GM21528 (cell line): ENCODE results near the gene MSH3.

Experiments used
- ATAC-seq: cut with Tn5 transposase; IDR thresholded peaks from one replicate; pipeline ENCODE4 v1.9.1; 2021; ENCODE audit warnings: mild to moderate bottlenecking, moderate library complexity; ENCODE audit not compliant: unreplicated experiment, low FRiP score

MSH3 gene

DNA sequence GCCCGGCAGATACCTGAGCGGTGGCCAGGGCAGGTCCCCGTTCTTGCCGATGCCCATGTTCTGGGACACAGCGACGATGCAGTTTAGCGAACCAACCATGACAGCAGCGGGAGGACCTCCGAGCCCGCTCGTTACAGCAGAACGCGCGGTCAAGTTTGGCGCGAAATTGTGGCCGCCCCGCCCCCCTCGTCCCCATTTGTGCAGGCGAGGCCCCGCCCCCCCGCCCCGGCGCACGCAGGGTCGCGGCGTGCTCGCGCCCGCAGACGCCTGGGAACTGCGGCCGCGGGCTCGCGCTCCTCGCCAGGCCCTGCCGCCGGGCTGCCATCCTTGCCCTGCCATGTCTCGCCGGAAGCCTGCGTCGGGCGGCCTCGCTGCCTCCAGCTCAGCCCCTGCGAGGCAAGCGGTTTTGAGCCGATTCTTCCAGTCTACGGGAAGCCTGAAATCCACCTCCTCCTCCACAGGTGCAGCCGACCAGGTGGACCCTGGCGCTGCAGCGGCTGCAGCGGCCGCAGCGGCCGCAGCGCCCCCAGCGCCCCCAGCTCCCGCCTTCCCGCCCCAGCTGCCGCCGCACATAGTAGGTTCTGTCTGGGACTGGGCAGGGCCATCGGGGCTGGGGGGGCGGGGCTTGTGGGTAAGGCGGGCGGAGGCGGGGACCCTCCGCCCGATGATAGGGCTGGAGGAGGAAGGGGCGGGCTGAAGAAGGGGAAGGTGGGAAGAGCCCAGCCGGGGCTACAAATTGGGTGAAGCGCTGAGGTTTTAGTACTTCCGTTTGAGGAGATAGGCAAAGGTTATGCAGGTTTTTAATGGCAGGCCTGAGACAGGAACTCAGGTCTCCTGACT, at the start of gene MSH3, which contains the start of gene DHFR:
MSH3 (plus strand) TSS at position 262 of the 840 bp plus-strand sequence; CDS start at position 338, 76 bp downstream.
DHFR (minus strand) TSS at position 593 of the 840 bp plus-strand sequence; CDS start at position 99, 494 bp downstream.
- ATAC-seq, result peak; percentile 51

DNA sequence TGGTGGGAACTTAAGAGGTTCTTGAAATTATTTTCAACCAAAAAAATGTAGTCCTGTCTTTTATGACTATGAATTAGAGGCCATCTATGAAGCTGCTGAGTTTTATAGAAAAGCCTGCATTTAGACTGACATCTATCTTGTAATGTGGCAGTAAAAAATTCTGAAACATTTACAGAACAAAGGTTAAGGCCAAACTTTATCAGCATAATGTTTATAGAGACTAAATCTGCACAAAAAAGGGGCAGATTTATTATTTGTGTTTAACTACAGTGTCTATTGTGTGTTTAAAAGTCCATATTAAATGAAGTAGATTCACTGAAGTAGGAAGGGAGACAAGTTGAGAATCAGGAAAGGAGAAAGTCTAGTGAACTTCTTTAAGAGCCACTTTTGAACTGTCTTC, 47.1 kb upstream of the MSH3 start:
- no peak for ATAC-seq

DNA sequence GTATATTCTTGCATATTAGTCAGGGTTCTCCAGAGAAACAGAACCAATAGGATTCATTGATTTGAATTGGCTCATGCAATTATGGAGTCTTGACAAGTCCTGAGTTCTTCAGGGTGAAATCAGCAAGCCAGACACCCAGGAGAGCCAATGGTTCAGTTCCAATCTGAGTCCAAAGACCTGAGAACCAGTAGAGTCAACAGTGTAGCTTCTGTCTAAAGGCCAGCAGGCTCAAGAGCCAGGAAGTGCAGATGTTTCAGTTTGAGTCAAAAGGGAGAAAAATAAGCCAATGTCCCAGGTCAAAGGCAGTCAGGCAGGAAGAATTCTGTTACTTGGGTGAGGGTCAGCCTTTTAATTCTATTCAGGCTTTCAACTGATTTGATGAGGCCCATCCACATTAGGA, 46.6 kb upstream of the MSH3 start:
- ATAC-seq, result no peak

DNA sequence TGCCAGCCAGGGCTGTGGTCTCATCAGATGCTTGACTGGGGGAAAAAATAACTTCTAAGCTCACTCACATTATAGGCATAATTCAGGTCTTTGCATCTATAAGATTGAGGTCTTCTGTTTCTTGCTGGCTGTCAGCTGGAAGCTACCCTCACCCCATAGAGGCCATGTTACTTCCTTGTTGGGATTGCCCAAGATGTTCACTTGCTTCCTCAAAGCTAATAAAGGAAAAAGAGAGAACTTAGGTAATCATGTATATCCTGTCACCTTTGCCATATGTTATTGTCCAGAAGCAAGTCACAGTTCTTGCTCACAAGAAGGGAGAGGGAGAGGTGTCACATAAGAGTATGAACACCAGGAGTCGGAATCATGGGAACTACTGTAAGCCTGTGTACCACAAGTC, 45.7 kb upstream of the MSH3 start:
- ATAC-seq, result no peak

DNA sequence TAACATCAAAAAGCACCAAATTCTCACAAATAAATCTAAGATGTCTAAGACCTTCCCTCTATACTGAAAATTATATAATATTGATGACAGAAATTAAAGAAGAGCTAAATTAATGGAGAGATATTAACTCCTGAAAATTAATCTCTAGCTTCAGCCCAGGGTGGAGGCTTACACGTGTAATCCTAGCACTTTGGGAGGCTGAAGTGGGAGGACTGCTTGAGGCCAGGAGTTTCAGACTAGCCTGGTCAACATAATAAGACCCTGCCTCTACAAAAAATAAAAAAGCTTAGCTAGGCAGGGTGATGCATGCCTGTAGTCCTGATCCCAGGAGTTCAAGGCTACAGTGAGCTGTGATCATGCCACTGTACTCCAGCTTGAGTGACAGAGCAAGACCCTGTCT, 44.8 kb upstream of the MSH3 start:
- no peak for ATAC-seq

DNA sequence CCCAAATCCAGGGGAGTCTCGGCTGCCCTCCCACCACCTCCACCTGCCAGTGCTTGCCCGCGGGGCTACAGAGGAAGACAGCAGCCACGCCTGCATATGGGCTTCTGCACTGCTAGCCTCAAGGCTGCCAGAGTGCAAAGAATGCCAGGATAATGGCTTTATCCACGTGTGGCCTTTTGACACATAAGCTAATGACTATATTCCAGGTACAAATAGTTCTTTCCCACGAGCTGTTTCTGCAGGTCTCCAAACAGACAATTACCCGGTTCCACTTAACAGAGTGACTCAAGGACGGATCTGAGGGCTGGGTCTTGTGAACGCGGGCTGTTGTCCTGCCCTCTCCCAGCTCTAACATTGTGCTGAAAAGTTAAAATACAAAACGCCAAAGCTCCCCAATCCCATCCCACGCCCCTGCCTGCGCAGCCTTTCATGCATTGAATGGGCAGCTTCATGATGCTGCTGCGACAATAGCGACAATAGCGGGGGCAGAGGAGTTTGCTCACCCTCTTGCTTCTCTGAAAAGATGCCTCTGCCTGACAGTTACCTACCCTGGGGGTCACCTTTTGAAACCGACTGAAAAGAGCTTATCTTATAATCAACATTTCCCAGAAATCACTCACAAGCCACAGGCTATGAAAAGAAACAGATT, 39.1 kb upstream of the MSH3 start:
- ATAC-seq, result no peak

DNA sequence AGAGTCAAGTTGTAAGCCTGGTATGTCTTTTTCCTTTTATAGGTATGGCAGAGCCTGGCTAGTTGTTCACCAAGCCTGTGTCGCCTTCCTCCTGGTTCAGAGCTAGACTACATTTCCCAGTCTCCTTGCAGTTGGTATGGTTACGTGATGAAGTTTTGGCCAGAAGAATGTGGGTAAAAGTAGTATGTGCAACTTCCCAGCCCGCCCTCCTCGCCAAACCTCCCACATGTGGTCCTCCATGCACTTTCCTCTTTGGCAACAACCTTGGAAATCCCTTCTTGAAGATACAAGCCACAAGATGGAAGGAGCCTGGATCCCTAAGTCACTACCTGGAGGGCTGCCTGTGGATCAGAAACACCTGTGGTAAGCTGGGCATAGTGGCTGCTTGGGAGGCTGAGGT, 36.0 kb upstream of the MSH3 start:
- ATAC-seq, result no peak

DNA sequence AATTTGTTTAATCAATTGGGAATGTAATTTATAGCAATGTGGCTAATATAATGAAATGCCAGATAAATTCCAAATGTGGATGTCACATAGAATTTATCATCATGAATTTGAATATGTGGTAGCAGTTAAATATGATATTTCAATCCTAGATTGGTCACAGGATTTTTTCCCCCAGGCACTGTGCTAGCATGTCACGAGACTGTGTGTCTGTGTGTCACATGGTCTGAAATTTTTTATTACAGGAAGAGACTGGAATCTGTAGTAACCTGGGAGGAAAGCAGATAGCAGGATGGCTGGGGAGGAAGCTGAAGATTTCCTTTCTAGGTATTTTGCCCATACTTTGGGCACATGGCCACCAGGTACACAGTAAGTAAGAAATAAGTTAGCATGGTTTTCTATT, 35.4 kb upstream of the MSH3 start:
- no peak for ATAC-seq

DNA sequence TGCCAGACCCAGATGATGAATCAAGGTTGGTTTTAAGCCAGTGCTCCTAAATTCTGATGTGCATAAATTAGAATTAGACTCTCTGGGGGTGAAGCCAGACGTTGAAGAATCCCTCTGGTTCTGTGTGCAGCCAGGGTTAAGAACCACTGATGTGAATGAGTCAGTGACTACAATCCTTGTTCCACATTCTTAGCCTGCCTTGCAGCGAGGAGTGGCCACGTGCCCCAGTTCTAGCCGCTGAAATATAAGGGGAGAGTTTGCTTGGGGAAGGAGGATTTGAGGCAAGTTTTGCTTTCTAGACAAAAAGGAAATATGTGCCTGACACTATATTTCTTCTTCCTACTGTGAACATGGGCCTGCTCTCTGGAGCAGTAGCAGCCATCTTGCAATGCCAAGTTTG, 34.2 kb upstream of the MSH3 start:
- no peak for ATAC-seq

DNA sequence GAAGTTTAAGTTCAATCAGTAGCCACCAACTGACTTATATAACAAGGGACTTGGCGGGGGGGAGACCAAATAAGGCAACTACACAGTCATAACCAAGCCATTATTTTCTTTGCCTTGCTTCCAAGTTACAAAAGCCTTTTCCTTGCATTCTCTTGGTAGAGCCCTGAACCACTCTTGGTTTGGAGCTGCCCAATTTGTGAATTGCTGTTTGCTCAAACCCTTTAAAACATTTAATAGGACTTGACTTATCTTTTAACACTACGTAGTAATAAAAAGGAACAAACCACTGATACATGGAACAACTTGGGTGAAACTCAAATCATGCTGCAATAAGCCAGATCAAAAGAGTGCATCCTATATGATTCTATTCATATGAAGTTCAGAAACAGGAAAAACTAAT, 31.7 kb upstream of the MSH3 start:
- no peak for ATAC-seq

DNA sequence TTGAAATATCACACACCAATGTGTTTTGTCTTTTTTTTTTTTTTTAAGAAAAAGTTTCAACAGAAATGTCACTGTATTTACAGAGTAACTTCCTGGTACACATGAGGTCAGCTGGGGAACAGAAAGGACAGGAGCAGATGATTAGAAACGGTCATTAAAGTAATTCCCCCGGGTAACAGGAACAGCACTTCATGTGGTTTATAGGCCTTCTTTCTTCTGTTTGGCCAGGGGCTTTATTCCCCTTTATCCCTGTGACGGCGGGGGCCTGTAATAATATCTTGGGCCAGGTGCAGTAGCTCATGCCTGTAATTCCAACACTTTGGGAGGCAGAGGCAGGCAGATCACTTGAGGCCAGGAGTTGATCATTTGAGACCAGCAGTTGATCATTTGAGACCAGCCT, 30.5 kb upstream of the MSH3 start:
- ATAC-seq, result no peak

DNA sequence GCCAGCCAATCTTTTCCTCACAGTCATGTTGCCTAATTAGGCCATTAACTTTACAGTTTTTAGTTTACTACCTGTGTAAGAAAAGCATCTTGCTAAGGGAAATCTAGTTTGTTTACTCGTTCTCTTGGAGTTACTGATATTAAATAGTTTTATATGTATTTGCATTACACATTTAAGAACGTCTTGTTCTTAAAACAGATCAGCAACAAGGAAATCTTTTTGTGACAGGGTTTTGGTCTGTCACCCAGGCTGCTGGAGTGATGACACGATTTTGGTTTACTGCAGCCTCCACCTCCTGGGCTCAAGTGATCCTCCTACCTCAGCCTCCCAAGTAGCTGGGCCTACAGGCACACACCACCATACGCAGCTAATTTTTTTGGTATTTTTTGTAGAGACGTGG, 29.2 kb upstream of the MSH3 start:
- ATAC-seq, result no peak

DNA sequence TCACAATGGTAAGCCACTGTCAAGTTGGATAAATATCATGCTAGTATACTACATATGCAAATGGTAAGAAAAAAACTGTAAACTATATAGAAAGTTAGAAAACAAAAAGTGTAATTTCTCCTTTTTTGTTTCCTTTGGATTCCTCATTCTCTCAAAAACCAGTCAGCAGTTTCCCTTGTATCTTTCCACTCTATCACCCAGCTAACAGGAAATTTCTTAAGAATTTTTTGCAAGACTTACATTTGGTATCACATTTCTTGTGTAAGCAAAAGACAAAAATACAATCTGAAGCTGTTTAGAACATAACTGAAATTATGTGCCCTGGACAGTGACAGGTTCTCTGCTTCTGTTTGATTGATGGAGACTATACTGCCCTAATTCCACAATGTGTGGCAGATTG, 25.2 kb upstream of the MSH3 start:
- ATAC-seq, result no peak

DNA sequence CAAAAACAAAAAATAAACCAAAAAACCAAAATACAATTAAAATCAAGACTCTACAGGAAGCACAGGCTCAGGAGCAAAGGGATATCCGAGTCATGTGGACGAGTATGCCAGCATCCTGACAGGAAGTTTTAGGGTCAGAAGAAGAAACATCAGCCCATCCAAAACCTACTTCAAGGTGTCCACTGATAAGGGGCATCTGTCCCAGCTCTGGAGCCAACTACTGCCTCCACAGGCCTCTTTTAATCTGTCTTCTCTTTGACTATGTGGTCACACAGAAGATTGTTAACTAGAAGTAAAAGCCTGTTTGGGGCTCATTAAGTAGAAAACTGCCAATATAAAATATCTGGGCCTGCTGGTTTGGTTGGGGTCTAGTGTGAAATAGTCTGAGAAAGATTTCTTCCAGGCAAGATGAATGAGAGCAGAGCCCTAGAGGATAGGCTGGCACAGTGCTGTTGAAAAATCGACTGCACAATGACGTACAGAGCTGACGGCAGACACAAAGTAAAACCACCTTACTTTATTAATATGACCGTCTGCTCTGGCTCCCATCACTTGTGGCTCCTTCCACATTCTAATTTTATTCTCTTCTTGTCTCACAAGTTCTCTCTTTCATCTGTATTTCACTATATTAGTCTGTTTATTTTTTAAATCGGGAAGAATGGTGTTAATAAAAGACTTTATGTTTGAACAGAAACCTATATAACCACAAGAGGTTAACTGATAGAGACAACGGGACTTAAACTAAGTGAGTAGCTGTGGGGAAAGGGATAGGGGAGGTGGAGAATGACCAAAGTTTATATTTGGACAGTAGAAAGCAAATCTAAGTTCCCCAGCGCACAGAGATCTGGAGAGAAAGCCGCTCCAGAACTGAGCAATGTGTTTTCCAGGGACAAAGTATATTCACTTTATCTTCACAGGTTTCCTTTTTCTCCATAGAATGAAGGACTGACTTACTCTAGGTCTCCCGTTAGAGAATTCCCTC, 22.9 kb upstream of the MSH3 start:
- ATAC-seq, result no peak

DNA sequence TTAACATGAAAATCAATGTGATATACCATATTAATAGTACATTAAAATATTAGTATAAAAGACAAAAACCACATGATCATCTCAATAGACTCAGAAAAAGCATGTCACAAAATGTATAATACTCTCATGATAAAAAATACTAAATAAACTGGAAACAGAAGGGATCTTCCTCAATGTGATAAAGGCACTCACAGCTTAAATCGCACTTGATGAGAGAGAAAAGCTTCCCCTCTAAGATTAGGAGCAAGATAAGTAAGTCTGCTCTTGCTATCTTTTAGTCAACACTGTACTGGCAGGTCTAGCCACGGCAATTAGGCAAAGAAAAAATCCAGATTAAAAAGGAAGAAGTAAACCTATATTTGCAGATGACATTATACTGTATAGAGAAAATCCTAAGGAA, 21.8 kb upstream of the MSH3 start:
- no peak for ATAC-seq

DNA sequence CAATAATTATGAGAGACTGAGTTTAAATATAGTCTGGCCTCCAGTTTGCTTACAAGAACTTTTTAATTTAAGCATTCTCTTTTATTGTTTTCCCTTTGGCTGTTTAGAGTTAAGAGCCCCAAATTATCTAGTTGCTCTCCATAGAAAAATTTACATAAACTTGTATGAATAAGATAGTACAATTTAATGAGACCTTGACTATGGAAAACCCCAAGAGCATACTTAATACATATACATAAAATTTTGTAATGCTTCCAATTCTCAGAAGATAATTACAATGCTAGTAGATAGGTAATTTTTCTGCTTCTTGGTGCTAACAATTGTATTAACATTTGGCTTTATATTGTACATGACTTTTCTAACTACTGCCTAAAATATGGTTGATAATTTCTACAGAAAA, 20.3 kb upstream of the MSH3 start:
- ATAC-seq, result no peak

DNA sequence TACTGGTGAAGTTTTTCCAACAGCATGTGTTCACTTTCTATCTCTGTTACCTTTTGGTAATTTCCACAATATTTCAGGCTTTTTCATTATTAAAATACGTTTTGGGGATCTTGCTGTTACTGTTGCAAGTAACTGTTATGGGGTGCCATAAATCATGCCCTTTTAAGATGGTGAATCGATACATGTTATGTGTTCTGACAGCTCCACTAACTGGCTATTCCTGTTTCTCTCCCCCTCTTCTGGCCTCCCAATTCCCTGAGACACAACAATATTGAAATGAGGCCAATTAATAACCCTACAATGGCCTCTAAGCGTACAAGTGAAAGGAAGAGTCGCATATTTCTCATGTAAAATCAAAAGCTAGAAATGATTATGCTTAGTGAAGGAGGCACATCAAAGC, 13.1 kb upstream of the MSH3 start:
- no peak for ATAC-seq

DNA sequence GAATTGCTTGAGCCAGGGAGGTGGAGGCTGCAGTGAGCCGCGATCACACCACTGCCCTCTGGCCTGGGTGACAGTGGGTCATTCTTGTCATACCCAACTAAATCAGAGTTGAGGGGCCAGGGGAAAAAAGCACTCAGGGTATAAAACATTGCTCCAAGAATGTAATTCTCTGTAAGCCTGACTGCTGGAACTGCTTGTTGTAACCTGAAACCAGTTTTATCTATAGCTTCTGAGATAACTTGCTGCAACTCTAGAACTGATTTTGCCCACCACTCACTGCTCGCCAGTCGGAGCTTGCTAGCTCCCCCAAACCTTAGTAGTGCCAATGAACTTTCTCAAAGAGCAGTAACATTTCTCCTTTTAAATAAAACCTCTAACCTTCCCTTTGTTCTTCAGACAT, 9.6 kb upstream of the MSH3 start:
- no peak for ATAC-seq

DNA sequence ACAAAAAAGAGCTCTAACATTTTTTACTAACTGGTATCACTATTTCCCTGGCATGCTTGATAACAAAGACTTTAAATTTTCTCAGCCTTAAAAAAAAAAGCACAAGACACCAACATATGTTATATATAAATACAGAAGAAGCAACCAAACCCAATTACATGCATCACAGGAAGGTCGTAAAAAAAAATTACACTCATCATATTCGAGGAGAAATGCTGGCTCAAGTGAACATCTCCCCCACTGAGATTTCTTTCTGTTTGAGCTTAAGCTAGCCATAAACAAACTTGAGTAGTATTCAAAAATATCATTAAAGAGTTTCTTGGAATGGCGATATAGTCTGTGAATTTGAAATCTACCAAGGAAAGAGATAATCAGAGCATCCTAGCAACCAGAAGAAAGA, 7.5 kb upstream of the MSH3 start:
- ATAC-seq, result no peak

DNA sequence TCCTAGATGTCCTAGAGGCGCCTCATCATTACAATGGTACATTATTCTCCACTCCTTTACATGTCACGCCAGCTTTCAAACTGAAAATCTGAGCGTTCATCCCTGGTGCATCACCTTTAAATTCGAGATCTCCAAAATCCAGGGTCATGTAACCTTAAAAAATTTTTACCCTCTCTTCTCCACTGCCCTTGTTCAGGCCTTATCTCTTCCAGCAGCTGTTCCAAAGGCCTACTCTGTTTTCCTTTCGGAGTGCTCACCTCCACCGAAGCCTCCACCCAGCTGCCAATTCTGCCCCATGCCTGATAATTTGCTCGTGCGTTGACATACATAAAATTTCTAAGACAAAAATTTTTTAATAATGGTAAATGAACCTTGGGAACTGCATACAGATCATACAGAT, 950 bp upstream of the MSH3 start:
- no peak for ATAC-seq

DNA sequence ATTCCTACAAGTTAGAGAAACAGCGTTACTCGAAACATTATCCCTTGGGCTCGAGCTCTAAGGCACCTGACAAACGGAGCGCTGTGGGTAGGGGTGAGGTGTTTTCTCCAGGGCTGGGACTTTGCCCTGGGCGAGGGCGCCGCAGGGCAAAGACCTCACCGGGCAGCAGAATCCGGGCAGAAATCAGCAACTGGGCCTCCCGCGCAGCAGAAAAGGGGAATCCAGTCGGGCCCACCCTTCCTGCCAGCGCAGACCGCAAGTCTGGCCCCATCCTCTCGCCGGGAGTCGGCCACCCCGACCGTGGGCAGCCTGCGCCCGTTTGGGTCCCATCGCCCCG, 430 bp upstream of the MSH3 start:
- ATAC-seq, result no peak
